Measurements from ENCODE around the gene ZW10.
A peak's percentile ranks its signal among the peaks of the same experiment; 100 is the strongest.
"Not testable (repeated sequence)": the region's sequence is repeated elsewhere in the genome, so short reads cannot be mapped to it uniquely, and the experiment has no call there.

Gene ZW10

GRCh38 chr11:113773416-113774173, at the start of gene ZW10:
TSS of gene ZW10 (minus strand) at chr11:113773692. CDS start at chr11:113773666, 26 bp downstream.
- Mint-ChIP-seq H3K4me3 (peak within 1 kb of the TSS; percentile 100), H3K9me3 (no peaks in the 10 kb centered on the region), H3K36me3 (ENCODE audit: insufficient read depth) (peaks cover 20% of the 10 kb centered on the region), H3K4me1 (peaks cover 18% of the 10 kb centered on the region), H3K27me3 (peaks cover 9% of the 10 kb centered on the region), H3K27ac (ENCODE audit: low read depth) (peak within 1 kb of the TSS; percentile 98)
- ATAC-seq (replicated peaks; ENCODE audit: extremely low read depth, poor library complexity, severe bottlenecking), result peak; percentile 99
- DNase-seq (ENCODE audit: low spot score in 2 of 2), result peak; percentile 85 to 90

GRCh38 chr11:113818426-113818825, 44.9 kb upstream of the ZW10 start:
- peaks cover 39% of the 10 kb centered on the region for H3K36me3 Mint-ChIP-seq (ENCODE audit: insufficient read depth)

GRCh38 chr11:113817626-113818025, 44.1 kb upstream of the ZW10 start:
- no peaks in the 10 kb centered on the region for H3K27me3 Mint-ChIP-seq
- H3K27ac Mint-ChIP-seq (ENCODE audit: low read depth), result no peak overlapping the region
- no peaks in the 10 kb centered on the region for H3K9me3 Mint-ChIP-seq
- DNase-seq (ENCODE audit: low spot score in 2 of 2), result no peak
- H3K4me1 Mint-ChIP-seq, result no peaks in the 10 kb centered on the region
- H3K36me3 Mint-ChIP-seq (ENCODE audit: insufficient read depth), result peaks cover 38% of the 10 kb centered on the region
- ATAC-seq (replicated peaks; ENCODE audit: extremely low read depth, poor library complexity, severe bottlenecking), result no peak
- no peak overlapping the region for H3K4me3 Mint-ChIP-seq

More at GRCh38 chr11:113818426-113818825, 44.9 kb upstream of the ZW10 start:
- H3K4me3 Mint-ChIP-seq, result no peak overlapping the region
- no peak for DNase-seq (ENCODE audit: low spot score in 2 of 2)
- ATAC-seq (replicated peaks; ENCODE audit: extremely low read depth, poor library complexity, severe bottlenecking), result no peak
- no peaks in the 10 kb centered on the region for H3K9me3 Mint-ChIP-seq
- H3K4me1 Mint-ChIP-seq, result no peaks in the 10 kb centered on the region
- H3K27me3 Mint-ChIP-seq, result no peaks in the 10 kb centered on the region
- no peak overlapping the region for H3K27ac Mint-ChIP-seq (ENCODE audit: low read depth)

GRCh38 chr11:113817162-113817561, 43.7 kb upstream of the ZW10 start:
- no peaks in the 10 kb centered on the region for H3K9me3 Mint-ChIP-seq
- no peak overlapping the region for H3K4me3 Mint-ChIP-seq
- no peaks in the 10 kb centered on the region for H3K4me1 Mint-ChIP-seq
- no peaks in the 10 kb centered on the region for H3K27me3 Mint-ChIP-seq
- ATAC-seq (replicated peaks; ENCODE audit: extremely low read depth, poor library complexity, severe bottlenecking) (no peak), DNase-seq (ENCODE audit: low spot score in 2 of 2) (no peak)
- H3K27ac Mint-ChIP-seq (ENCODE audit: low read depth), result no peak overlapping the region
- peaks cover 36% of the 10 kb centered on the region for H3K36me3 Mint-ChIP-seq (ENCODE audit: insufficient read depth)

GRCh38 chr11:113814181-113814580, 40.7 kb upstream of the ZW10 start:
- no peak overlapping the region for H3K27ac Mint-ChIP-seq (ENCODE audit: low read depth)
- peaks cover 38% of the 10 kb centered on the region for H3K36me3 Mint-ChIP-seq (ENCODE audit: insufficient read depth)
- no peak overlapping the region for H3K4me3 Mint-ChIP-seq
- no peak for DNase-seq (ENCODE audit: low spot score in 2 of 2)
- ATAC-seq (replicated peaks; ENCODE audit: extremely low read depth, poor library complexity, severe bottlenecking), result no peak
- no peaks in the 10 kb centered on the region for H3K9me3 Mint-ChIP-seq
- H3K27me3 Mint-ChIP-seq, result no peaks in the 10 kb centered on the region
- no peaks in the 10 kb centered on the region for H3K4me1 Mint-ChIP-seq

- Mint-ChIP-seq H3K4me1 (no peaks in the 10 kb centered on the region), H3K4me3 (no peak overlapping the region), H3K27me3 (no peaks in the 10 kb centered on the region), H3K9me3 (no peaks in the 10 kb centered on the region), H3K27ac (ENCODE audit: low read depth) (no peak overlapping the region), H3K36me3 (ENCODE audit: insufficient read depth) (peaks cover 59% of the 10 kb centered on the region)
- DNase-seq (ENCODE audit: low spot score in 2 of 2) (no peak), ATAC-seq (replicated peaks; ENCODE audit: extremely low read depth, poor library complexity, severe bottlenecking) (no peak)
These were observed 35.4 kb upstream of the ZW10 start for GRCh38 chr11:113808931-113809330.

- Mint-ChIP-seq H3K27ac (ENCODE audit: low read depth) (no peak overlapping the region), H3K4me3 (no peak overlapping the region), H3K36me3 (ENCODE audit: insufficient read depth) (peaks cover 58% of the 10 kb centered on the region), H3K4me1 (no peaks in the 10 kb centered on the region), H3K27me3 (no peaks in the 10 kb centered on the region), H3K9me3 (no peaks in the 10 kb centered on the region)
- DNase-seq (ENCODE audit: low spot score in 2 of 2), result no peak
- no peak for ATAC-seq (replicated peaks; ENCODE audit: extremely low read depth, poor library complexity, severe bottlenecking)
These were observed 32.9 kb upstream of the ZW10 start for GRCh38 chr11:113806406-113806805.

- H3K4me3 Mint-ChIP-seq, result no peak overlapping the region
- no peaks in the 10 kb centered on the region for H3K27me3 Mint-ChIP-seq
- ATAC-seq (replicated peaks; ENCODE audit: extremely low read depth, poor library complexity, severe bottlenecking), result no peak
- DNase-seq (ENCODE audit: low spot score in 2 of 2), result no peak
- H3K4me1 Mint-ChIP-seq, result no peaks in the 10 kb centered on the region
- no peak overlapping the region for H3K27ac Mint-ChIP-seq (ENCODE audit: low read depth)
- H3K36me3 Mint-ChIP-seq (ENCODE audit: insufficient read depth), result peaks cover 64% of the 10 kb centered on the region
- no peaks in the 10 kb centered on the region for H3K9me3 Mint-ChIP-seq
These were observed 32.1 kb upstream of the ZW10 start for GRCh38 chr11:113805640-113806039.

- Mint-ChIP-seq H3K36me3 (ENCODE audit: insufficient read depth) (peaks cover 66% of the 10 kb centered on the region), H3K27me3 (no peaks in the 10 kb centered on the region), H3K9me3 (no peaks in the 10 kb centered on the region), H3K4me1 (no peaks in the 10 kb centered on the region), H3K27ac (ENCODE audit: low read depth) (no peak overlapping the region), H3K4me3 (no peak overlapping the region)
- DNase-seq (ENCODE audit: low spot score in 2 of 2) (no peak), ATAC-seq (replicated peaks; ENCODE audit: extremely low read depth, poor library complexity, severe bottlenecking) (no peak)
These were observed 29.1 kb upstream of the ZW10 start for GRCh38 chr11:113802621-113803020.

- Mint-ChIP-seq H3K9me3 (no peaks in the 10 kb centered on the region), H3K4me1 (no peaks in the 10 kb centered on the region), H3K27ac (ENCODE audit: low read depth) (no peak overlapping the region), H3K4me3 (no peak overlapping the region), H3K27me3 (no peaks in the 10 kb centered on the region), H3K36me3 (ENCODE audit: insufficient read depth) (peaks cover 30% of the 10 kb centered on the region)
- DNase-seq (ENCODE audit: low spot score in 2 of 2), result no peak
- no peak for ATAC-seq (replicated peaks; ENCODE audit: extremely low read depth, poor library complexity, severe bottlenecking)
These were observed 23.3 kb upstream of the ZW10 start for GRCh38 chr11:113796663-113797259.

GRCh38 chr11:113789675-113790320, 16.3 kb upstream of the ZW10 start:
- Mint-ChIP-seq H3K9me3 (no peaks in the 10 kb centered on the region), H3K4me1 (no peaks in the 10 kb centered on the region), H3K36me3 (ENCODE audit: insufficient read depth) (peaks cover 2% of the 10 kb centered on the region), H3K4me3 (no peak overlapping the region), H3K27me3 (peaks cover 9% of the 10 kb centered on the region), H3K27ac (ENCODE audit: low read depth) (no peak overlapping the region)
- ATAC-seq (replicated peaks; ENCODE audit: extremely low read depth, poor library complexity, severe bottlenecking) (no peak), DNase-seq (ENCODE audit: low spot score in 2 of 2) (no peak)

GRCh38 chr11:113789016-113789415, 15.5 kb upstream of the ZW10 start:
- not testable (repeated sequence) for ATAC-seq (replicated peaks; ENCODE audit: extremely low read depth, poor library complexity, severe bottlenecking); H3K9me3 Mint-ChIP-seq; H3K4me3 Mint-ChIP-seq

GRCh38 chr11:113782134-113782533, 8.6 kb upstream of the ZW10 start:
- no peak for DNase-seq (ENCODE audit: low spot score in 2 of 2)
- H3K4me3 Mint-ChIP-seq, result no peak overlapping the region
- no peaks in the 10 kb centered on the region for H3K36me3 Mint-ChIP-seq (ENCODE audit: insufficient read depth)
- ATAC-seq (replicated peaks; ENCODE audit: extremely low read depth, poor library complexity, severe bottlenecking), result no peak
- H3K27me3 Mint-ChIP-seq, result peaks cover 69% of the 10 kb centered on the region
- H3K4me1 Mint-ChIP-seq, result no peaks in the 10 kb centered on the region
- H3K27ac Mint-ChIP-seq (ENCODE audit: low read depth), result no peak overlapping the region
- no peaks in the 10 kb centered on the region for H3K9me3 Mint-ChIP-seq

More at GRCh38 chr11:113789016-113789415, 15.5 kb upstream of the ZW10 start:
- DNase-seq (ENCODE audit: low spot score in 2 of 2); H3K27ac Mint-ChIP-seq (ENCODE audit: low read depth); H3K36me3 Mint-ChIP-seq (ENCODE audit: insufficient read depth); H3K4me1 Mint-ChIP-seq: not testable (repeated sequence)
- peaks cover 17% of the 10 kb centered on the region for H3K27me3 Mint-ChIP-seq
